Measurements from ENCODE around the gene MARCHF10. TPM values are rescaled to one million over a fixed set of nuclear protein-coding genes. Genes with fewer than 3 reads are reported as not detected.

MARCHF10 gene
- total RNA-seq, 1 experiment from 2014 or later: 0.16 TPM

DNA sequence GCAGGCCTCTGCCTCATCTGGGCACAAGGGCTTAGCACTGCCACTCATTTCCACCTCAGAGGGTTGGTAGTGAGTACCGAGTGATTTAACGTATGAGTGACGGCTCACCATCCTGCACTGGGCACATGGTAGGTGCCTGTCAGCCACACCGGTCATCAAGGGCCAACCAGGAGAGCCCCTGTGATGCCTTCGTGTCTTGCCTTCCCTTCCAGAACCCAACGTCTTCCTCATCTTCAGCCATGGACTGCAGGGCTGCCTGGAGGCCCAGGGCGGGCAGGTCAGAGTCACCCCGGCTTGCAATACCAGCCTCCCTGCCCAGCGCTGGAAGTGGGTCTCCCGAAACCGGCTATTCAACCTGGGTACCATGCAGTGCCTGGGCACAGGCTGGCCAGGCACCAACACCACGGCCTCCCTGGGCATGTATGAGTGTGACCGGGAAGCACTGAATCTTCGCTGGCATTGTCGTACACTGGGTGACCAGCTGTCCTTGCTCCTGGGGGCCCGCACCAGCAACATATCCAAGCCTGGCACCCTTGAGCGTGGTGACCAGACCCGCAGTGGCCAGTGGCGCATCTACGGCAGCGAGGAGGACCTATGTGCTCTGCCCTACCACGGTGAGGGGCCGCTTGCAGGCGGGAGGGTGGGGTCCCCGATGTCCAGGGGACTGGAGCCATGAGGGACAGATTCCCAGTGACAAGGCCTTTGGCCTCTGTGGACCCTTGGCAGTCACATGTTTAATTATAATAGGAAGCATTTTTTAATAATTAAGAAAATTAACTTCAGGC is 143.6 kb downstream of the MARCHF10 start:
- no peak for DNase-seq (ENCODE audit: low read depth)

DNA sequence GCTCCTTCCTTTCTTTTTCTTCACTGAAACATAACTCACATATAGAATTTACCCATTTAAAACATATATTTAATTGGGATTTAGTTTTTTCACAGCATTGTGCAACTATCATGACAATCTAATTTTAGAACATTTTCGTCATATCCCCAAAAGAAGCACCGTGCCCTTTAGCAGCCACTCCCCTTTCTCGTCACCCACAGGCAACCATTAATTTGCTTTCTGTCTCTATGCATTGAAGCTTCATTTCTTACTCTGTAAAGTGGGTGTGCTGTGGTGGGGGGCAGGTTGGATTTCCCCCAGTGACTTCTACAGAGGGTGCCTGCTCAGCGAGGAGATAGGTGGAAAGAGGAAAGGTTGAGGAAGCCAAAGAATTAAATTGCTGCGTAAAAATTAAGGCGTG is 144.8 kb downstream of the MARCHF10 start:
- no peak for DNase-seq (ENCODE audit: low read depth)

DNA sequence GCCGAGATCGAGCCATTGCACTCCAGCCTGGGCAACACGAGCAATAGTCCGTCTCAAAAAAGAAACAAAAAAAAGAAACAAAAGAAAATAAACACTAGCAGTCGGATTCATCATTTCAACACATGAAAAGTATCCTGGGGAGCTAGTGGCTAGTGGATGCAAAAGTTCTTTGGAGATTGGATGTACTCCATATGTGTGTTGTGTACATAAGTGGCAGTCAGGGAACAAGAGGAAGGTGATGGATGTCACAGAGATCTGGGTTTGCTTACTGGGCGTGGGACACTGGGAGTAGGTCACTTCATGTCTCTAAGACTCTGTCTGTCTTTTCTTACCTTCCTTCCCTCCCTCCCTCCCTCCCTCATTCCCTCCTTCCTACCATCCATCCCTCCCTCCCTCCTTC is 145.3 kb downstream of the MARCHF10 start:
- no peak for DNase-seq (ENCODE audit: low read depth)

DNA sequence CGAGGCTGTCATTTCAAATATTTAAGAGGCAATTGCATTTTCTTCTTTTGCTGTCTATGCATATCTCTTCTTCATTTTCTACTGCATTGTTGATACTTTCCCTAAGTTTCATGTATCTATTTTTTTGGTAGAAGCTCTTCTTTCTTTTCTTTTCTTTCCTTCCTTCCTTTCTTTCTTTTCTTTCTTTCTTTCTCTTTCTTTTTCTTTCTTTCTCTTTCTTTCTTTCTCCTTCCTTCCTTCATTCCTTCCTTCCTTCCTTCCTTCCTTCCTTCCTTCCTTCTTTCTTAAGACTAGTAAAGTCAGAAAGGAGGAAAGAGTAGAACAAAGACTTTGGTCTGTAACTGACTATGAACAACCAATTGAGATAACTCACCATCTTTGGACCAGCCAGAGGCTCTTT is 146.8 kb downstream of the MARCHF10 start:
- DNase-seq (ENCODE audit: low read depth): no peak

DNA sequence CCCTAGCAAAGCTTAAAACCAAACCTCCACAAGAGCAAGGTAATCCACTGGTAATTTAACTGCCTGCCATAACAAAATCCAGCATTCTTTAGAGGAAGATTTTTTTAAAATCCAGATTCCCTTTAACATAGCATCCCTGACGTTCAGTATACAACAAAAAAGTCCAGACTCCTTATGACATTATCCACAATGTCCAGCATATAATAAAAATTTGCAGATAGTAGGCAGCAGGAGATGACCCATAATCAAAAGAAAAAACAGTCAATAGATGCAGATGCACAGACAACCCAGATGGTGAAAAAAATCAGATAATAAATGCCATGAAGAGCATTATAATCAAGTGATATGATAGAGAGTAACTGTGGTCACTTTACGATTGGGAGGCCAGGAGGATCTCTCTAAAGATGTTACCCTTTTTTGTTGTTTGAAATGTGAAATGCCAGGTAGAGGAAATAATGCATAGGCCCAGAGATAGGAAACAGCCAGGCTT is 147.4 kb downstream of the MARCHF10 start:
- DNase-seq (ENCODE audit: low read depth): no peak

DNA sequence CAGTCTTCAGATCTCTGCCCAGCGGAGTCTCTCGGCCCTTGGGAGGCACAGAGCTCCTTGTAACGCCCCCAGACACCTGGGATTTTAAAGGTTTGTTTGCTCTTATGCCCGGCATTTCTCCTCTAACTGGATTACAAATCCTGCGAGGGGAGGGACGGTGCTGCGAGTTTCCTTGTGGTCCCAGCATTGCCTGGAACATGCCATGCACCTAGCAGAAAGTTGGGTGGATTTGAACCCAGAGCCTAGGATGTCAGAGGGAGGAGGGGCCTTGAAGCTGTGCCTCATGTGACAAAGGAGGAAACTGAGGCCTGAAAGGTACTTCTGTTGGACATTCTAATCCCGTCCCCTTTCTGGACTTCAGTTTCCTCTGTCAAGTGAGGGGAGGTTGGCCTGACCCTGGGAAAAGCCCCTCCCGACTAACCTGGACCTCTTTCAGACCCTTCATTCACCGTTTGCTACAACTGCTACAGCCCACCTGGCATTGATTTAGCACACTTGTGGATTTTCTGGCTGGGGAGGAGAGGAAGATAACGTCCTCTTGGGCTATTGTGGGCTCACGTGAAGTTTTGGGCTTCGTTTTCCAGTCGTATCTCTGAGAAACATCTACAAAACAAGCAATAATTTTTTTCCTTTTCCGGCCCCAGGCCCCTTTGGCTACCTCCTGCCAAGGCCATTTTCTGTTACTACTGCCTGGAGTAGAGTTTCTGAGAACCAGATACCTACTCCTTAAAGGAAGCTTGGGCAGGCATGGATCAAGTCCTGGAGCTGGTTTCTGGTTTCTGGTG is 149.8 kb downstream of the MARCHF10 start:
- DNase-seq (ENCODE audit: low read depth): no peak

DNA sequence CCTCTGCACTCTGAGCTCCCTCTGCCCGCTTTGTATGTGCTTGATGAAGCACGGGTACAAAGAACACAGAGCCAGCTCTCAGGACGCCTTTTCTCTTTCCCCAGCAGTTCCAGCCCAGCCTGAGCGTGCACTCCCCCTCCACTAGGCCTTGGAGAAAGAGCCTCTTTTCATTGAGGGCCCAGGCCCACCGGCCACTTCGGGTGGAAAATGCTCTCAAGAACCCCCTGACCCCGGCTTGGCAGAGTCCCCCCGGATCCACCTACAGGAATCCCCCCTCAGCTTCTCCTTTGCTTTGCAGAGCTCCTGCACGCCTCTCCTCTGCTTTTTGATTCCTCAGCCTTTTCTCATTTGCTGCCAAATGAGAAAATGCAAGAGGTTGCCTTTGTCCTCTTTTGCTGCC is 150.4 kb downstream of the MARCHF10 start:
- no peak for DNase-seq (ENCODE audit: low read depth)

DNA sequence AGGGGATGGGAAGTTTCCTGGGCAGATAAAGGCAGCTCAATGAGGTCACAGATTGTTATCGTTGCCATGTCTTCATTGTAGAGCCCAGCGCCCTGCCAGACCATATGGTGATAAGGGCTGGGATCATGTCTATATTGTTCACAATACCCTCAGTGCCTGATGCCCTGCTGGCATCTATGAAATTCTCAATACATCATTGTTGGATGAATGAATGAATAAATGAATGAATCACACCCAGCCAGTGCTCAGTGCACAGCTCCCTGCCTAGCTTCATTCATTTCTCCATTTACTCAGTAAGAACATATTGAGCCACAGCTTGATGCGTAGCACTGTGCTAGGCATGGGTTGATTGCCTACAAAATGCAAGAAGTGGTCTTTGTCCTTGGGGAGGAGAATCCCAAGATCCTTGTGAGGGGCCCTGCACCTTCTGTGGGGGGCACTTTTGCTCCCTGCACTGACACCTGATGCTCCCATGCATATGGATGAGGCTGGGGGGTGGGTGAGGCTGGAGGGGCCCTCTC is 150.9 kb downstream of the MARCHF10 start:
- no peak for DNase-seq (ENCODE audit: low read depth)

DNA sequence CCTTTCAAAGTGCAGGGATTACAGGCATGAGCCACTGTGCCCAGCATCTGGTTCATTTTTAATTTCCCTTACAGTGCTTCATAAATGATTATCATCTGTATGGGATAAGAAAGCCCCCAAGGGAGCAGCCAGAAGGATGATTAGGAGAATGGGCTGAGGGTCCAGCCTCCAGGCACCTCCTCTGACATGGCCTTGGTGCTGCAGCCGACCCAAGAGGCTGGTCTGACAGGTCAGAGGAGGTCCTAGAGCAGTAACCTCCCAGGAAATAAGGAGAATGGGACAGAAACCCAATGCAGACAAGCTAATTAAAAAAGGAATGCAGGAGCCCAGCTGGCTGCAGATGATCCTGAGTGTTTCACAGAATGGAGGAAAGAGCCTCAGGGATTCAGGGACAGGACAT is 151.7 kb downstream of the MARCHF10 start:
- no peak for DNase-seq (ENCODE audit: low read depth)

DNA sequence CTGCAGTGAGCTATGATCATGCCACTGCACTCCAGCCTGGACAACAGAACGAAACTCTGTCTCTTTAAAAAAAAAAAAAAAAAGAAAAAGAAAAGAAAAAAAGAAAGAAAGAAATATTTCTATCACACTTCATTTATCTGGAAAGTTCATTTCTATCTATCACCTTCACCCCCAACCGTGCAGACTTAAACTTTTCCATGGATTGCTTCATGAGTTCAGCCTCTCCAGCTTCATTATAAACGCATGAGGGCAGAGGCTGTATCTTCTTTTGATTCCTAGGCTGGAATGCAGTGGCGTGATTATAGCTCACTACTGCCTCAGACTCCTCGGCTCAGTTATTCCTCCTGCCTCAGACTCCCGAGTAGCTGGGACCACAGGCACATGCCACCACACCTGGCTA is 152.5 kb downstream of the MARCHF10 start:
- no peak for DNase-seq (ENCODE audit: low read depth)

DNA sequence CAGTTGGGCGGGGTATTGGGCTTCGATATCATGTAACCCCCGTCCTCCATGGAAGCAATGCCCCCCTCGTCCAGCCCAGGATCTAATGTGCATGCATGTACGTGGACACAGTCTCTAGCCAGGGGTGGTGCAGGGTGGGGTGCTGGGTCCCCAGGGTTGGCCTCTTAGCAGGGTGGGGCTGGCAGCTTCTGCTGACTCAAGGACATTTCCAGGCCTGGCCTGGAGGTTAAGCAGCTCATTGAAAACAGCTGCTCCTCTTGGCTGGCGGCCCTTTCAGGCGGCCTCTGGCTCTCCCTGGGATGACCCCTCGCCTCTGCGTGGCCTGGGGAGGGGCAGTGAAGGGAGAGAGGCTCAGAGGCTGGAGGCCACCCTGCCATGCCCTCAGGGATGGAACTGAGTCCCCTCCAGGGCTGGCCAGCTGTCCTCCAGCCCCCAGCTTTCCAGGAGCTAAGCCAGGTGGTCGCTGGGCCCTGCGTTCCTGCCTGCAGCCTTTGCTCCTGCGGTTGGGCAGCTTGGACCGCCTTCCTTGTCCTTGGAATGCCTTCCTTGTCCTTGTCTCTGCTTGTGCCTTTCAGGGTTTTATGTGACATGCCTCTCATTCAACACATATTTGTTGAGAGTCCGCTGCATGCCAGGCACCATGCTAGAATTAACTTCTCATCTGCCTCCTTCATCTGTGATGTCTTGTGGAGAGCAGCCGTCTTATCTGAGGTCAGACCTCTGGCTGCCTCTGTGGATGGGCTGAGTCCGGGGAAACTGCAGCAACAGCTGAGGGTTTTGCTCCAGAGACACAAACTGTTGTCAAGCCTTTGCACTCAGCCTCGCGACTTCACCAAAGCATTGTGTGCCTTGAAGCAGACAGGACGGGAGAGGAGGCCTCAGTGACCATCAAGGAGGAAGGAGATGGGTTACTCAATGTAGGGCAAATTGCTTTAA is 154.0 kb downstream of the MARCHF10 start:
- no peak for DNase-seq (ENCODE audit: low read depth)

DNA sequence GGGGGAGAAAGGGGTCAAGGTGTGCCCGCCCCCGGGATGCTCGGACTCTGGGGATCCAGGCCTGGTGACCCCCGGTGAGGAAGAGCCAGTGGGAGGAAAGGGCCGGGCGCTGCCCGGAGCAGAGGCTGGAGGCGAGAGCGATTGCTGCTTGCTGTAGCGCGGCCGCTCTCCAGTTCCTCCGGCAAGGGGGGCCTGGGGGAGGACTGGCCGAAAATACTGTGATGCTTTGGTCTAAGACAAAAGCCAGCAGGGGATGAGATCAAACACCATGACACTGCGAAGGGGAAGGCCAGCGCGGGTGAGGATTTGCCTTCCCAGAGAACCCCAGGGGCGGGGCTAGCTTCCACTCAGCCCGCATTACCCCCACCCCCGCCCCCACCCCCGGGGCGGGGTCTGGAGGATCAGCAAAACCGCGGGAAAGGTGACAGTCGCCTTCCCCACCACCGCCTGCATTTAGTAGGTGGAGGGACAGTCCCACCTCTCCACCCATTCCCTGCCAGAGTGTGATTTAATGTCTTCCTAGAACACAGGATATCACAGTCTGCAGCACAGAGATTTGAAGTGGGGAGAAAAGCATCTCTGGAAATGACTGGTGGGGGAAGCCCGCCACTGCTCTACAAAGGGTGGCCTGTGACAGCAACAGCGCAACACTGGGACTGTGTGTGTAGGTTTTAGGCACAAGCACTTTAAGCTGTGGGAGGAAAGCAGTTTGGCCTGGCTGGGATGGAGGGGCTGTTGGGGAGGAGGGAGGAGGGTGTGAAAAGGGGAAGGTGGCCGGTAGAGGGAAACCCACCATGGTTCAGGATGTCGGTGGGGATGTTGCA is 154.9 kb downstream of the MARCHF10 start:
- no peak for DNase-seq (ENCODE audit: low read depth)

DNA sequence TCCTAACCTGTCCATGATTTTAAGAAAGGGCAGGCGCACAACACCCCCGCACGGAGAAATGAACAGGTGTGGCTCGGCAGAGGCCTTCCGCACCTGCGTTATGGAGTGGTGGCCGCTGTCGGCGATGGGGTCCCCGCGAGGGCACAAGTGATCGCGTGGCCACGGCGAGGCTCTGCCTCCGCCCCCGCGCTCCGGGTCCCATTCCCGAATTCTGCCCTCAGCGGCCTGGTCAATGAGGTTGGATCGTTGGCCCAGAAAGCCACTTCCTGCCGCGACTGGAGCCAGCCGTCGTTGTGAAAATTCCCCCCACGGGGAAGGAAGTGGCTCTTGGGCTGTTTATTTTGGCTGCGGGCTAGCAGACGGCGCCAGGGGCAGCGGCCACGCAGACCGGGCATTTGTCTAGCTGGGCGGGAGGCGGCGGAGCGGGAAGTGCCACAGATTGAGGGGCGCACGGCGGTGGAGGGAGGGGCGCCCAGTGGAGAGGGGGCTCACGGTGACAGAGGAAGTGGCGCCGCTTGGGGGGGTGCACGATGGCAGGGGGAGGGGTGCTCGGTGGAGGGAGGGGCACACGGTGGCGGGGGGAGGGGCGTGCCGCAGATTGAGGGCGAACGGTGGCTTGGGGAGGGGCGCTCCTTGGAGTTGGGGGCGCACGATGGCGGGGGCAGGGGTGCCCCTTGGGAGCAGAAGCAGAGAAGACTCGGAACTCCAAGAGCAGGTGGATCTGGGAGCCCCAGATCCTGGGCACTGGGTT is 155.7 kb downstream of the MARCHF10 start:
- DNase-seq (ENCODE audit: low read depth): peak; percentile 63

Small RNA genes lying within 50 kb of the gene (small RNA-seq; reads per million reads assigned to genes)
- gene RF00019 (not detected), gene RNU6-446P (not detected)

Other genes with a start within 250 kb of the MARCHF10 start
- 69.9 and 70.5 TPM in 2 replicates for gene MRC2, start 180.6 kb downstream of the MARCHF10 start, total RNA-seq (2014; rRNA removed; shearing (Covaris generic))
- 11.2 and 14.0 TPM in 2 replicates for gene TANC2, start 157.9 kb upstream of the MARCHF10 start, total RNA-seq (2014; rRNA removed; shearing (Covaris generic))